GM18870 (cell line): ENCODE measurements around the gene MED17.
"Not testable (repeated sequence)": the region's sequence is repeated elsewhere in the genome, so short reads cannot be mapped to it uniquely, and the experiment has no call there.

Experiments used
- ATAC-seq: cut with Tn5 transposase; IDR thresholded peaks from one replicate; pipeline ENCODE4 v1.9.1; 2021; ENCODE audit warnings: moderate library complexity; ENCODE audit not compliant: unreplicated experiment

Gene MED17

DNA sequence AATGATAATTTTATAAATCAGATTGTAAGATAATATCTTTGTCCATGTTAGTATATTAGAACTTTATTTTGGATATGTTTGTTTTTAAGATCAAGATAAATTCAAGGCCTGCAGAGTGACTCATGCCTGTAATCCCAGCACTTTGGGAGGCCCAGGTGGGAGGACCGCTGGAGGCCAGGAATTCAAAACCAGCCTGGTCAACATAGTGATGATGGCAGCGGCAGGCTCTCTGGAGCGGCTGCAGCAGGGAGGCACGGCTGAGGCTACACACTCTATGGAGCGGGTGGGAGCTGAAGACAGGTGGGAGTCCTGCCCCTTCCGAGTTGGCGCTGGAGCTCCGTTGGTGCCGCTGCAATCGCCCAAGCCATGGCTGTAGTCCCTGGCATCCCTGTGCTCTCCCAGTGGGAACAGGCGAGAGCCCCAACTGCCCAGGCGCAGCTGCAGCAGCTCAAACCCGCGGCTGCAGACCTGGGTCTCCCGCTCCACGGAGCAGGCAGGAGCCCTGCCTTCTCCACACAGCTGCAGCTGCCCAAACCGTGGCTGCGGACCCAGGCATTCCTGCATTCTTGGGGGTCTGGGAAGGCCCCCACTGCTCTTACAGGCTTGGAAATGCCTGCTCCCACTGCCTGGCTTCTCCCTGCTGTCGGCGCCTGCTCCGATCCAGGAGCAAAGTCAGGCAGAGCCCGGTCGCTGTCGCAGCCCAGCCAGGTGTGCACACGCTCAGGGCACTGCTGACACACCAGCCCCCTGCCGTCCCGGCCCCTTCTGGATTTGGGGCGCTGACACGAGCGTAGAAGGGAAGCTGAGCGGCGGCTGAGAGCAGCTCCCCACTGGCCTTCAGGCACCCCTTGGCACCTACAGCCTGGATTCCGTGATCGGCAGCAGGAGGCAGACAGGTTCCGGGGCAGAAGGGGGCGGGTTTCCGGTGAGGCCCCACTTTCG is 25.9 kb upstream of the MED17 start:
- no peak for ATAC-seq

DNA sequence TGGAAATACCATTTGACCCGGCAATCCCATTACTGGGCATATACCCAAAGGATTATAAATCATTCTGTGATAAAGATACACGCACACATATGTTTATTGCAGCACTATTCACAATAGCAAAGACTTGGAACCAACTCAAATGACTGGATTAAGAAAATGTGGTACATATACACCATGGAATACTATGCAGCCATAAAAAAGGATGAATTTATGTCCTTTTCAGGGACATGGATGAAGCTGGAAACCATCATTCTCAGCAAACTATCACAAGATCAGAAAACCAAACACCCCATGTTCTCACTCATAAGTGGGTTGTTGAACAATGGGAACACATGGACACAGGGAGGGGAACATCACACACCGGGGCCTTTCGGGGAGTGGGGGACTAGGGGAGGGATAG is 25.0 kb upstream of the MED17 start:
- ATAC-seq, result not testable (repeated sequence)

DNA sequence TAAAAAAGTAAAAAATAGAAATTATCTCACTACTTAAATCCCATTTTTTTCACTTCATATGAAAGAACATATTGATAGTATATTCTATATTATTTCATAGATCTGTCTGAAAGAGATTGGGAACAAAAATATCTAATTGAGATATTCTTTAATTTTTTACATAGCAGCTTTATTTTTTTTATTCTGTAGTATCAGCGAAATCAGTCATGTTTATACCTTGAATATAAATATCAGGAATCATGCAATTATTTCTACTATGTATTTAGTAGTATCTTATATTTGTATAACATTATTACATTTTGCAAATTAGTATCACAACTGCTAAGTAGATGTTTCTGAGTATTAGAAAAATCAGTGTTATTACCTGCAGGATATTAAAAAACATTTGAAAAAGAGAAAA is 22.2 kb upstream of the MED17 start:
- no peak for ATAC-seq

DNA sequence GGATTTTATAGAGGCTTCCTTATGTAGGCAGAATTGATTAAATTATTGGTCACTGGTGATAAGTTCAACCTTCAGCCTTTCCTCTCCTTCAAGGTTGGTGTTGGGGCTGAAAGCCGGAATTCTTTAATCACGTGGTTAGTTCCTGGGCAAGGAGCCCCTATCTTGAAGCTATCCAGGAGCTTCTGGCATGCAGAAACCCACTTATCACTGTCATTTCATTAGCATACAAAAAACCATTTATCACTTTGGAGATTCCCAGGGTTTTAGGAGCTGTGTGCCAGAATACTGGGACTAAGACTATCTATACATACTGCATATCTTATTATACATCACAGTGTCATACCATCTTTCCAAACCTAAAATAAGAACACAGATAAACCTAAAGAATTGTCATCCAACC is 18.5 kb upstream of the MED17 start:
- no peak for ATAC-seq

DNA sequence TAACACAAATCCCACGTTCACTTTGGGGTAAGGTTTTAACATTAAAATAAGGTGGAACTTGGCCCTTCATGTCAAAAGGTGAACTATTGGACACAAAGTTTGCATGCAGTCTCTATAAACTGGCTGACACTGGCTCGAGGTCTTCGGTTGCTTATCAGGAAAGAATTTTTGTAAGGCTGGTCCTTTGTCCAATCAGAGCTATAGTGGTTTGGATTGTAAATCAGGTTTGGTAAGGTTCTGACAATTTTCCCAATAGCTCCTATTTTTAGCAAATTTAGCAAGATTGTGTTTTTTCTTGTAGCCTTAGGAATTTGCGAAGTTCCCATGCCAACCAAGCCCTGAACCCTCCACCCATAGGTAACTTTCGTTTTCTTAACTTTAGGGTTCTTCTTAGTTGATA is 17.6 kb upstream of the MED17 start:
- no peak for ATAC-seq

DNA sequence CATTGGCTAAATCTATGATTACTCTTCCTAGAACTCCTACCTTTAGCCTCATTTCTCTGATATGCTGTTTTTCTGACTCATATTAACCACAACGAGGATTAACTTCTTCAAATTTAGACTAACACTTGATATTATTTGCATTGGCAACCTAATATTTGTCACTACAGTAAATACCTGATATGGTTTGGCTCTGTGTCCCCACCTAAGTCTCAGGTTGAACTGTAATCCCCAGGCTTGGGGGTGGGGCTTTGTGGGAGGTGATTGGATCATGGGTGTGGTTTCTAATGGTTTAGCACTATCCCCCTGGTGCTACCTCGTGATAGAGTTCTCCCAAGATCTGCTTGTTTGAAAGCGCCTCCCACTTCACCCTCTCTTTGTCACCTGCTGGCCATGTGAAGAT is 17.1 kb upstream of the MED17 start:
- ATAC-seq, result no peak

DNA sequence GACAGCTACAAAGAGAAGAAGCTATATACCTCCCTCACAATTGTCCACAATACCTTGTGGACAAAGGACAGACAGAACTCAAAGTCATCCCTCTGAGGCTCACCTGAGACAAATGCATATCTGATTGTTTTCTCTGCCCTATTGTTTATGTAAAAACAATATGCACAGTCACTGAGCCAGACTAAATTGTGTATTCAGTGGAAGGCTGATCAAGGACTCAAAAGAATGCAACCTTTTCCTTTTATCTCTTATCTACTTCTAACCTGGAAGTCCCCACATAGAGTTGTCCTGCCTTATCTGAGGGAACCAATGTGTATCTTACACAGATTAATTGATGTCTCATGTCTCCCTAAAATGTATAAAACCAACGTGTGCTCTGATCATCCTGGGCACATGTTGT is 13.9 kb upstream of the MED17 start:
- no peak for ATAC-seq

DNA sequence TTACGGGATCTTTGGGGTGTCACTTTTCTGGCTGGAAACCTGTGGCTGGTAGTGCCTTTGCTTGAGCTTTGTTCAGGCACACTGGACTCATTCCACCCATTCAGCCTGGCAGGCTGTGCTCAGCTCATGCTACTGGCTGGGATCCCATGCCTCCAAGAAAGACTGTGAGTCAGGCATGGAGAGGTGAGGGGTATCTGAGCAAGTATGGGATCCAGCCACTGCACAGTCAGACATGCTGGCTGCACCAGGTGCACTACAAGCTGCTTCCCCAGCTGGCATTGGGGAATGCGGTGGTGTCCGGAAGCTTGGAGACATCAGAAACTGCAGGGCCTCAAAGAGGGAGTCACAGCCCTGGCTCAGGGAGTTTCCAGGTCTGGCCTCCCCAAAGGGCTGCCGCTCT is 12.0 kb upstream of the MED17 start:
- ATAC-seq, result no peak

DNA sequence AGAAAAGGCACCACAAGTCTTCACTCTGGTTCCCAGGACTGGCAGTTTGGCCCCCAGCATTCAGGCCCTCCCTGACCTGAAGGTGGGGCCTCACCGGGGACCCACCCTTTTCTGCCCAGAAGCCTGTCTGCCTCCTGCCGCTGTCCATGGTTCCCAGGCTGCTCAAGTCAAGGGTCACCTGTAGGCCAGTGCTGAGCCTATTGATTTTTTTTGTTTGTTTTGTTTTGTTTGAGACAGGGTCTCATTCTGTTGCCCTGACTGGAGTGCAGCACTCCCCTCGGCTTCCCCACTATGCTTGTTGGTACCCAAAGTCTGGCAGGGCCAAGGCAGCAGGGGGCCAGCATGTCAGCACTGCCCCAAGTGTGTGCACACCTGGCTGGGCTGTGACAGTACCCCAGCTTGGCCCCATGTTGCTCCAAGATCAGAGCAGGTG is 11.0 kb upstream of the MED17 start:
- ATAC-seq, result no peak

DNA sequence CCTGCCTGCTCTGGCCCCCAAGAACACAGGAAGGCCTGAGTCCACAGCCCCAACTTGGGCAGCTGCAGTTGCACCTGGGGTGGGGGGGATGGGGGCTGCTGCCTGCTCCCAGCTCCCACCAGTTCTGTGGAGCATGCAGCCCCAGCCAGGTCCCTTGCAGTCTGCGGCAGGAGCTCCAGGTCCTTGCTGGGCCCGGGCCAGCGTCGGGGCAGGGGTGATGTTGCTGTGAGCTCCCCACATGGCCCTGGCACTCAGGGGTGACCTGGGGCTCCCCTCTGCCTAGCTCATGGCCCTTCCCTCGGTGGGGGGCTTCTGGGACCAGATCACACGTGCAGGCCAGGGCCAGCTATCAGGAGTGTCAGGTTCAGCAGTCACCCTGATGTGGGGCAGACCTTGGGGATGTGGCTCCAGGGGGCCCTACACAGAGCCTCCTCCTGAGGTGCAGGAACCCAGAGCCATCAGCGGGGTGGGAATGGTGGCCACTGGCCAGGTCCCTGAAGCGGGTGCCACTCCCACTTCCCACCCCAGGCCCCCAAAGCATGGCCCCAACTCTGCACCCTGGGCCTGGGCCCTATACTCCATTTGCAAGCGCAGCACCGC is 10.4 kb upstream of the MED17 start:
- no peak for ATAC-seq

DNA sequence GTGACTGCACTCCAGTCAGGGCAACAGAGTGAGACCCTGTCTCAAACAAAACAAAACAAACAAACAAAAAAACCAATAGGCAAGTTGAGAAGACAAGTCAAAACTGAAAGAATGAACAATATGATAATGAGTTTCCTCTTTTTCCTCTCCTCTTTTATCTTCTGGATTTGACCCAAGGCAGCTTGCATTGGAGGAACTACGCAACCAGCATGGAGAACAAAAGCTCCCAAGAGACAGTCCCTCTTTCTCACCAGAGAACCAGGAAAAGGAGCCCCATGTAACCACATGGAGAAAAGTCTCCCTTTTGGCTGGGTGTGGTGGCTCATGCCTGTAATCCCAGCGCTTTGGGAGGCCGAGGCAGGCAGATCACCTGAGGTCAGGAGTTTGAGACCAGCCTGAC is 9.5 kb upstream of the MED17 start:
- not testable (repeated sequence) for ATAC-seq

DNA sequence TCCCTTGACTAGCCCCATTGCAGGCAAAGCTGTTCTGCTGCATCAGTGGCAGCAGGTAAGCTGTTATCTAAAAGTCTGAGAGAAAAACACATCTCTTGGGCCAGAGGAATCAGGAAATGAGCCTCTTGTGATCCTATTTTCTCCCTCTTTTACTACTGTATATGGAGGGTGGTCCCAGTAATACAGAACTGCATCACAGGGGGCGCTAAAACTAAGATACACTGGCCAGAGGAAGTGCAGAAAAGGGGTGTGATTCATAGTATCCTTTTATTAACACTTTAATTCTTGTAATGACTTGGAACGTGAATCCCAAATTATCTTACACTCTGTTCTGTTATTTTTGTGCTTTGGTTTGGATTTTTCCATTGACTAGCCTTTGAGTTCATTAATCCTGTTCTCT is 8.8 kb upstream of the MED17 start:
- no peak for ATAC-seq

DNA sequence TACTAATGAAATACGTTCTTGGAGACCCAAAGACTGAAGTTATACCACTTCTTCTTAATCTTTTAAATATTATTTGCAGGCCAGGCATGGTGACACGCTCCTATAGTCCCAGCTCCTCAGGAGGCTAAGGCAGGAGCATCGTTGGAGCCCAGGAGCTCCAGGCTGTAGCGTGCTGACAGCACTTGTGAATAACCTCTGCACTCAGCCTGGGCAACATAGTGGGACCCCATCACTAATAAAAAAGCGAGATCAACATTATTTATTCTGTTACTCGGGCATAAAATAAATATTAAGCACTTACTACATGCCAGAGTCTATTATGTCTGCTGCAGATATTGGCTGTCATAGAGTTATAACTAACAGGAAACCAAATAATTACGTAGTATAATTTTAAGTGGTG is 720 bp upstream of the MED17 start:
- no peak for ATAC-seq

DNA sequence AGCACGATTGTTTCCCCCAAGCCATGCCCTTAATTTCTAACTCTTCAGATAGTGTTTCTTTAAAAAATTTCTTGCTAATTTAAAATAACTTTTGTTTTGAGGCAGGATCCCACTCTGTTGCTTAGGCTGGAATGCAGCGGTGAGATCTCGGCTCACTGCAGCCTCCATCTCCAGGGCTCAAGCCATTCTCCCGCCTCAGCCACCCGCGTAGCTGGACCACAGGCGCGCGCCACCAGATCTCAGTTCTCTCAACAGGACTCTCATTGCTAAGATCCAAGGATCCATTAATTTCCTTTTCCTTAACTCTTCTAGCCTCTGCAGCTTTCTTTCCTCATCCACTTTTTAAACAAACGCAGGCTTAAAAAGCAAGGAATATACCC is 327 bp upstream of the MED17 start:
- ATAC-seq, result peak; percentile 55

DNA sequence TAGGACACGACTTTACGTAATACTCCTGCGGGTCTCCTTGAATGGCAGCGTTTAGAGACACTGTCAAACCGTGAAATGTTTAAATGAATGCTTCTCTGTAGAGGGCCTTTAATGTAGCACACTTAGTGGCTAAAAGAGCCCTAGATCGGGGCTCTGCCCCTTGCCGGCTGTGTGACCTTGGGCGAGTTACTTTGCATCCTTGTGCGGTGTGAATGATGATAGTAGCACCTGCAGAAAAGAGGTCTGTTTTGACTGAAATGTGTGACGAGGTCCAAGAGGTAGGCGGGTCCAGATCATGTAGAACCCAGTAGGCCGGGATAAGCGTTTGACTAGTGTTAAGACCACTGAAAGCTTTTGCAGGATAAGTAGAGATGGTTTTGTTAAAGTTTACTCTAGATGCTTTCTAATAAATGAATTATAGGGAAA is 866 bp downstream of the MED17 start:
- ATAC-seq, result peak; percentile 34

DNA sequence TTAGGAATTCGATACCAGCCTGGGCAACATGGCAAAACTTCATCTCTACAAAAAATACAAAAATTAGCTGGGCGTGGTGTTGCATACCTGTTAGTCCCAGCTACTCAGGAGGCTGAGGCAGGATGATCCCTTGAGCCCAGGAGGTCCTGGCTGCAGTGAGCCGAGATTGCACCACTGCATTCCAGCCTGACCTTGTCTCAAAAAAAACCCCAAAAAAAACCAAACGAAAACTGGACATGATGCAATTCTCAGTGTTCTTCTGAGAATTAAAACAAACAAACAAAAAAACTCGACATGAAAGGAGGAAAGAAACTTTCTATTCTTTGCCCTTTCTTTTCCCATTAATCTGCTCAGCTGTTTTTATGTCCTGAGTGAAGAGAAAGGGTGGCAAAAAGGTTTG is 7.4 kb downstream of the MED17 start:
- ATAC-seq, result no peak

DNA sequence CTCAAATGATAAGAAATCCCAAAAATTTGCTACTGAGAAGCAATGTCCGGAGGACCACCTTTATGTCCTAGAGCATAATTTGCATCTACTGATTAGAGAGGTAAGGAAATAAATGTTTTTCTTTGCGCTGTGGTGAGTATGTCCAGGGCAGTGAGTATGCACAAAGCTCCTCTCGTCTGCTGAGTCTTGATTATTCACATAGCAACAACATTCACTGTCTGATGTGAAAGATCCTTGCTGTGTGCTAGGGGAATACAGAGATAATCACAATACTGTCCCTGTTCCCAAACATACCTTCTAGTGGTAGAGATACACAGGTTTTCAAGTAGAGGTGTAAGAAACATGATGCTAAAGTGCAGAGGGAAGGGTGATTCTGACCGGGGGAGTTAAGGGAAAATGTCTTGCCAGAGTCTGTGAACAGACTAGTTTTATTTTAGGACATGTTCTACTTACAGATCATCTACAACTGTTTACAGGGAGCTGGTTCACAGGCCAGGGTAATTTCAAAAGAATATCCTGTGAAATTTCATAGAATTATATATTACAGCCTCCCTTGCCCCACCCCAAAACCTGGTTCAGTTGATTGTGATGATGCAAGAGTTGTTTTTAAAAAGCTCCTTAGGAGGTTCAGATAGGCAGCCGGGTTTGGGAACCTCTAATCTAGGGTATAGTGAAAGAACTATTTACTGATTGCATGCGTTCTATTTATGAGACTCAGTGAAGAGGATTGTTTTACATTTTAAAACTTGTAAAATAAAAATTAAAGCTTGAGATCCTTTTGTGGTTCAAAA is 12.6 kb downstream of the MED17 start:
- no peak for ATAC-seq

DNA sequence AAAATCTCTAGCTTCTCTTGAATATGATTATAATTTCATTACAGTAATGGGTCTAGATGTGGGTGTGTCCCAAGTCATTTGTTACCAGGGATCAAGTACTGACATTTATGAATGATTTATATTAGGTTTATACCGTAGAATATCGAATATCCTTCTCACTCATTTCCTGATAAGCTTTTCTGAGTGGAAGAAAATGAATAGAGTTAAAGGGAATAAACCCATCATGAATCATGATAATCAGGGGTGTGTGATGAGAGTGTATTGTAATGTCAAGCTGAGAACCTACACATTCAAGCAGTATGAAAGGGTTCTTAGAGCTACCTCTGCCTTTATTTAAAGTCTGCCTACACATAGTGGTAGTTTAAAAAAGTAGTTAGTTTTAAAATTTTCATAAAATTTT is 17.3 kb downstream of the MED17 start:
- no peak for ATAC-seq

DNA sequence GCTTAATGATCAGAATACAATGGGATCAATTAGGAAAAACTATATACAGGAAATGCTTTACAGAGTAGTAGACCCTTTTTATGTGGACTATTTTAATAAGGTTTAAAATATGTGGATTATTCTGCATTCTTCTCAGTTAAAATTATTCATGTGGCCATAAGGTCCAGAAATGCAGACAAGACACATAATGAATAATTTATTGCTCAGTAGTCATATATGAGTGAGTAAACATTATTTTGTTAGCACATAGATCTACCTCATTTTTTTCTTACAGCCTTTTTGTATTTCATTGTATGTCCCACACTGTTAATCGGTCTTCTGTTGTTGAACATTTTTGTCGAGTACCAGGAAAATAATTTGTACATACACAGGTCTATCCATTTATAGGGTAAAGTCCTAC is 20.8 kb downstream of the MED17 start:
- ATAC-seq, result no peak

DNA sequence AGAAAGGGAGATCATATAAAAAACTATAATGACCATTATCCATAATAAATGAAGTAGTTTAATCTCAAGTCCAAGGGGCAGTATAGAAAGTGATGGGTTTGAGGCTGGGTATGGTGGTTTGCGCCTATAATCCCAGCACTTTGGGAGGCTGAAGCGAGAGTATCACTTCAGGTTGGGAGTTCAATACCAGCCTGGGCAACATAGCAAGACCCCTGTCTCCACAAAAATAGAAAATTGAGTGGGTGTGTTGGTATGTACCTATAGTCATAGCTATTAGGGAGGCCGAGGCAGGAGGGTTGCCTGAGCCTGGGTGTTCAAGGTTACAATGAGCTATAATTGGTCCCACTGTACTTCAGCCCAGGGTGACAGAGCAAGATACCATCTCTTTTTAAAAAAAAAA is 23.9 kb downstream of the MED17 start:
- ATAC-seq, result no peak

DNA sequence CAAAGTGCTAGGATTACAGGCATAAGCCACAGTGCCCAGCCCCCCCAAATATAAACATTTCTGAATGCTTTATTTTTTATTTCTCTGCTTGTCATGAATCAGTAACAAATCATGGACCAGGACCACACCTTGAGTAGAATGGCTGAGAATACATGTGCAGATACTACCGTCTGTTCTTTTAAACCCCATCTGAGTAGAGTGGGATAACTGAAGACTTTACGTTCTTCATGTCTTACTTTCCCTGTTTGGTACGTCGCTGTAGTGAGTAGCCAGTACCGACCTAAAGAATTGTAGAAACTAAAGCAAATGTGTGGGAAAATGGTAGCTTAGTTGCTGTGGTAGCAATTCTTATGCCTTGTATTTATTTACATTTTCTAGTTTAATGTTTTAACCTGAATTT is 29.9 kb downstream of the MED17 start:
- no peak for ATAC-seq
